CD4-positive, alpha-beta T cell treated with Interferon alpha-2 for 1 hour (primary cell): ENCODE measurements around the gene TRIM46.
"Not testable (repeated sequence)": the region's sequence is repeated elsewhere in the genome, so short reads cannot be mapped to it uniquely, and the experiment has no call there.

Experiments used
- DNase-seq, 2 donors: peaks; one replicate each; pipeline ENCODE4 v3.0.0-alpha.2; 2020 to 2022

TRIM46 gene

GRCh38 chr1:155137154-155137949, 36.3 kb upstream of the TRIM46 start:
- no peak for DNase-seq

- DNase-seq, result peak; percentile 86 to 89
These were observed 33.6 kb upstream of the TRIM46 start, which contains the start of gene DPM3 for GRCh38 chr1:155139895-155140629. Gene DPM3 (minus strand): TSS chr1:155140531. CDS start chr1:155140240, 291 bp downstream.

GRCh38 chr1:155140630-155140953, 33.1 kb upstream of the TRIM46 start:
- no peak for DNase-seq

GRCh38 chr1:155141749-155142148, 31.9 kb upstream of the TRIM46 start:
- DNase-seq, result no peak

- no peak for DNase-seq
These were observed 28.2 kb upstream of the TRIM46 start for GRCh38 chr1:155145491-155145890.

GRCh38 chr1:155155996-155156643, 17.5 kb upstream of the TRIM46 start:
- not testable (repeated sequence) for DNase-seq

GRCh38 chr1:155158991-155159390, 14.7 kb upstream of the TRIM46 start:
- DNase-seq, result no peak

GRCh38 chr1:155160128-155160527, 13.5 kb upstream of the TRIM46 start:
- no peak for DNase-seq

- DNase-seq, result not testable (repeated sequence)
These were observed 11.0 kb upstream of the TRIM46 start for GRCh38 chr1:155162631-155163030.

GRCh38 chr1:155163785-155164184, 9.9 kb upstream of the TRIM46 start:
- DNase-seq, result not testable (repeated sequence)

- DNase-seq, result not testable (repeated sequence)
These were observed 9.0 kb upstream of the TRIM46 start for GRCh38 chr1:155164625-155165024.

- DNase-seq, result no peak
These were observed 7.6 kb upstream of the TRIM46 start for GRCh38 chr1:155166051-155166470.

- DNase-seq, result no peak
These were observed 7.0 kb upstream of the TRIM46 start for GRCh38 chr1:155166471-155167165.

GRCh38 chr1:155167166-155168104, 6.2 kb upstream of the TRIM46 start:
- DNase-seq, result peak; percentile 85 to 87

GRCh38 chr1:155168105-155168445, 5.6 kb upstream of the TRIM46 start:
- not testable (repeated sequence) for DNase-seq

- no peak for DNase-seq
These were observed 5.0 kb upstream of the TRIM46 start for GRCh38 chr1:155168456-155169210.

- no peak for DNase-seq
These were observed 4.1 kb upstream of the TRIM46 start for GRCh38 chr1:155169541-155169940.

- DNase-seq, result no peak
These were observed 3.4 kb upstream of the TRIM46 start for GRCh38 chr1:155170101-155170785.

GRCh38 chr1:155170806-155171205, 2.8 kb upstream of the TRIM46 start:
- DNase-seq, result no peak
